HG03039 (cell line): Measurements from ENCODE around the gene ZSCAN30.

ENCODE experiments used
- ATAC-seq: cut with Tn5 transposase; IDR thresholded peaks from one replicate; pipeline ENCODE4 v1.9.1; 2021; ENCODE audit warnings: mild to moderate bottlenecking, moderate library complexity; ENCODE audit not compliant: unreplicated experiment

ZSCAN30 gene

DNA sequence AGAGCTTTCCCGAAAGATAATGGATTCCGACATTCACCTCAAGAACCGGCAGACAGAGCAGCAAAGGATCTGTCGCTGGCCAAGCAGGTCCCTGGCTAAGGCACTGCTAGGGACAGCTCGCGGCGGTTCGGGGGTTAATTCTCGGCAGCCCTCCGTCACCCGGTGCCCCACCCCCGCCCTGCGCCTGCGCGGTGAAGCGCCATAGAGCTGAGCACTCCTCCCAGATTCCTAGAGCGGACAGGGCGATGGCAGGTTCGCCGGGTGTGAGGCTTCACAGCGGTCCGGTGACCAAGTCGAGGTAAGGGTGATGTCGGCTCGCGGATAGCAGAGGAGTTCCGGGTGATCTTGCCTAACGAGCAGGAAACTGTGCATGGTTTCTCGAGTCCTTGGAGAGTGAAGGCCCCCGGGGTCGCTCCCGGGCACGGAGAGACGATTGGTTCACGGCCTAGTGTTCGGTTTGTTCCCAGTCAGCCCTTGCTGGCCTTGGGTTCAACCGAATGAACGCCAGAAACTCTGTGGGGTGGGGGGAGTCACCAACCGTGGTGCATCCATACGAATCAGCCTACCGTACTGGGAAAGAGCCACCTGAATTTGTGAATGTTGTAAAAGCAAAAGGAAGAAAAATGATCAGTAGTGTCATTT lies at the start of gene ZSCAN30:
TSS of gene ZSCAN30 (minus strand) at position 136 of the 642 bp plus-strand sequence. CDS start 25,877 bp downstream, outside the sequence.
- ATAC-seq = peak; percentile 83

DNA sequence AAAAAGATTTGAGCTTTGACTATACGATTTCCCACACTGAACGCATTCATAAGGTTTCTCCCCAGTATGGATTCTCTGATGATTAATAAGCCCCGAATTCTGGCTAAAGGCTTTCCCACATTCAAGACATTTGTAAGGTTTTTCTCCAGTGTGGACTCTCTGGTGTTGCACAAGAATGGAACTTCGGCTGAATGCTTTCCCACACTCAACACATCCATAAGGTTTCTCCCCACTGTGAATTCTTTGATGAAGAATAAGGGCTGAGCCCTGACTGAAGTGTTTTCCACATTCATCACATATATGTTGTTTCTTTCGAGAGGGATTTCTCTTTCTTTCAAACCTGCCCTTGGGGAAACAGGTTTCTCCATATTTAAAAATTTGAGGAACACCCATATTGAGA lies 47.3 kb upstream of the ZSCAN30 start:
- no peak for ATAC-seq

DNA sequence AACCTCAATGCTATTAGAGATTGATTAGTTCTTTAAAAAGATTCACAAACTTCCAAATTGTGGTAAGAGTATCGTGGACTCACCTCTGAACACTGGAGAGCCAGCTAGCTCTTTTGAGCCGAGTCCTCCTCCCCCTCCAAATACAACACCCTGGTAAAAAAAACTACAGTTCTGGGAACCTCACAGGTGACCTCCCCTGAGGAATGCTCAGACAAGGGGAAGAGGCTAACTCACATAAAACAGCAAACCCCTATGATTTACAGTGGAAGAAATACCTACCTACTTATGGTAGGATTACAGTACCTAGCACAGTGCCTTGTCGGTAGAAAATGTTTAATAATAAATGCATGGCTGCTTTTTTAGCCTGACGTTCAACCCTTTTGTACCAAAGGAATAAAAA lies 45.8 kb upstream of the ZSCAN30 start:
- no peak for ATAC-seq

DNA sequence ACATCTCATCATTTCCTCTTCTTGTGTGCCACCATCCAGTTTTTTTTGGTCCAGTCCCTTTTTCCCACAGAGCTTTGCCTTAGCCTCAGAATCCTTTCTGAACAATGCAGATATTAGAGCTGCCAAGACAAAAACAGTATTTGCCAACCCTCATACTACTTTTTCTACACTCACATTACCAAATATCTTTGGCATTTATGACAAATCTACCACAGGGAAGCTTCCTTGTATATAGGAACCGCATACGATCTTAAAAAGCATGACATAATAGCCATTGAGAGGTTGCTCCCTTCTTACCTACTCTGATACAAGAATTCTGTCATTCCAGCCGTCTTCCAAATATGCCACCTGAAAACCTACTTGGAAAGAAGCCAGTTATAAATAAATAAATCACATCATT lies 44.8 kb upstream of the ZSCAN30 start:
- ATAC-seq = no peak

GRCh38 chr18:35334212-35334611 lies 44.2 kb upstream of the ZSCAN30 start:
- ATAC-seq = no peak

GRCh38 chr18:35331367-35332087 lies 41.5 kb upstream of the ZSCAN30 start:
- ATAC-seq = no peak

DNA sequence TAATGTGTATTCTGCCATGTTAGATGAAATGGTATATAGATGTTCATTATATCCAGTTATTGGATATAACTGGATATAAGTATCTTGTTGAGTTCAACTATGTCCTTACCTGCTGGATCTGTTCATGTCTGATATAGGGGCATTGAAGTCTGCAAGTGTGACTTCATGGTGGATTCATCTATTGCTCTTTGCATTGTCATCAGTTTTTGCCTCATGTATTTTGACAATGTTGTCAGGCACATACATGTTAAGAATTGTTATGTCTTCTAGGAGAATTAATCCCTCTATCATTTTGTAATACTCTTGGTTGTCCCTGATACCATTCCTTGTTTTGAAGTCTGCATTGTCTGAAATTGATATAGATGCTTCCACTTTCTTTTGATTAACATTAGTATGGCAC lies 38.8 kb upstream of the ZSCAN30 start:
- no peak for ATAC-seq

DNA sequence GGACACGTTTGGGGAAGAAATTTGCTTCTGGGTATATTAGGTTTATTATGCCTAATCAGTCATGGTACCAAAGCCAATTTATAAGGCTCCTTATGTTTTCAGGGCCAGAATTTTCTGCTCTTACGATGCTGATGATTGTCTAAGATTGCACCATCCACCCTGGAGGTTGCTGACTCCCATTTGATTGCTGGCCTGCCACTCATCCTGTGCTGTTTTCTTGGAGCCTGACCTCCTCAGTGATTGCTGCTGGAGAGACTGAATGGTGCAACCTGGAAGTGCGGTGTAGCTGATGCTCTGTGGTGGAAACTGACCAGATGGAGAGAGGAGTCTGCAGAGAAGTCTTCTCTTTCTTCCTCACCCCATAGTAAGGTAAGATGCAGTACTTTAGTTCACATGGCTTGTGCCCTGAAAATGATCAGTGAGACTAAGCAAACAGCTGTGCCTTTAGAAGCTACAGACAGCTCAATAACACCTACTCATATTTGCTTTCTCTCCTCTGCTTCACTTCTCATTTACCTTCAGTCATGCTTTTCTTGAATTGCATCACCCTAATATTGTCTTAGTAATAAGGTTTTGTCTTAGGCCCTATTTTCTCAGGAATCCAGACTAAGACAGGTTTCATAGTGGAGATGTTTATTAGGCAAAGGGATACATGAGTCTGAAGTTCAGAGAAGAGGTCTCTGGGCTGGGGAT lies 36.8 kb upstream of the ZSCAN30 start:
- no peak for ATAC-seq

- ATAC-seq = no peak
Observed at GRCh38 chr18:35324926-35325655, 35.1 kb upstream of the ZSCAN30 start.

DNA sequence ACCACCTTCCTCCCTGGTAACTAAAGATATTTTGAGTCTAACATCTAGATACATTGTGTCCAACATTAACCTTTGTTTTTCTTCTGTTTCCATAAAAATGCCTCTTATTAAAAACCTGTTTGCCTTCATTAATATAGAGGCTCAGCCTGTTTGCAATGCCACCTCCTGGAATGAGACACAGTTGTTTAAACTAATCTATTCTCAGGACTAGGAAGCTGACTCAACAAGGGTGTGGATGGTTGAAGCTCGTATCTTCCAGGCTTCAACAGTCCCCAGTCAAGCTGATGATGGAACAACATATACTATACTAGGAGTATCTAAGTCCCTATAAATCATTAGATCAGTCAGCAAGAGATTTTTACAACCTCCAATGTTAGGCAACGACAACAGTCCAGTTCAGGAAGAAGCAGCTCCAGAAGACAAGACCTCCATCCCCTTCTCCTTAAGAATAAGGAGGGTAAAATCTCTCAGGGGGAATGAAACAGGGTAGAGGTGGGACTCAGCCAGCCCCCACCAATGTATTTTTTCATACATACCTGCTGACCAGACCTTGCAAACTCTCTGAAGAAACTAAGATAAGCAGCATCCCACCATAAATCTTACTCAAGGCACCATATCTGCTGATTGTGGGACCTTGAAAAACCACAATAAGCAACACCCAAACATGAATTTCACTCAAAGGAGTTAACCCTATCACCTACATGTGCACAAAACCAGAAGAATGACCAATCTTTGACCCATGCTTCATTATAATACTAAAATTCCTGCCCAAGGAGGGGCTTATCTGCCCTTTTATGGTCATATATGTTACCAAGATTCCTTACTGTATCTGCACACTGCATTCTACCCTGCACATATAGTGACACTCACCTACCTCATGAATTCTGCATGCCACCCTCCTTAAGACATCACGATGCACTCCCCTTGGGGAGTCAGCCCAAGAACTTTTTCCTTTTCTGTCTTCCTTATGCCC lies 32.7 kb upstream of the ZSCAN30 start:
- ATAC-seq = no peak

GRCh38 chr18:35311496-35311895 lies 21.5 kb upstream of the ZSCAN30 start:
- no peak for ATAC-seq

GRCh38 chr18:35306588-35307250 lies 16.7 kb upstream of the ZSCAN30 start:
- no peak for ATAC-seq

DNA sequence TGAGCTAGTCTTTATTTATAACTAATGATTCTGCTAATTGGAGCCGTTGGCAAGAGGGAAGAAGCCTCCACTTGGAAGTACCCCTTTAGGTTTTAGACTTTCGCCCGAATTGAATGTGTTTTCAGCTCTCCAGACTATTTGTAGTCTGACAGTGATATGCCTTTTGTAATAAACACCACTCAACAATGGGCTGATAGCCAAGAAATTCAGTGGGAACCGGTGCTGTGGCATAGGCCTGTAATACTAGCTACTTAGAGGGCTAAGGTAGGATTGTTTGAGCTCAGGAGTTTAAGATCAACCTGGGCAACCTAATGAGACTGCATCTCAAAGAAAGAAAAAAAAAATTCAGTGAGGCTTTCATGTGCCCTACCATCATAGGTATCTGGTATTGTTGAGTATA lies 13.6 kb upstream of the ZSCAN30 start:
- ATAC-seq = no peak

GRCh38 chr18:35296060-35296459 lies 6.0 kb upstream of the ZSCAN30 start:
- no peak for ATAC-seq

DNA sequence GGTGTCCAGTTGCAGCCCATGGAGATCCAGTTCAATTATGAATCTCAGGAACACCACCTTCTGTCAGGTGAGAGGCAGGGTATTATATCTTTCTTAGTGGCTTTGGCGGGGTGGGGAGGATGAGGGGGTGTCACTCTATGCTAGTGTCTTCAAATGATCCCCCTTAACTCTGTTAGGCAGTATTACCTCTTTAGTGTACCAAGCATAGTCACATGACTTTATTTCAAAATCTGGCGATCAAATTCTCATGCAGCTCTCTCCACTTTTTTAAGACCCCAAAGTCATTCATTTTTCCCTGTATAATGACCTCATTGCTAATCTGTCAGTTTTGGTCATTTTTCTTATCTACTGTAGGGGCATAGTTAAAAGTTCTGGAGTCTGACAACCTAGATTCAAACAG lies 1.1 kb upstream of the ZSCAN30 start:
- no peak for ATAC-seq

DNA sequence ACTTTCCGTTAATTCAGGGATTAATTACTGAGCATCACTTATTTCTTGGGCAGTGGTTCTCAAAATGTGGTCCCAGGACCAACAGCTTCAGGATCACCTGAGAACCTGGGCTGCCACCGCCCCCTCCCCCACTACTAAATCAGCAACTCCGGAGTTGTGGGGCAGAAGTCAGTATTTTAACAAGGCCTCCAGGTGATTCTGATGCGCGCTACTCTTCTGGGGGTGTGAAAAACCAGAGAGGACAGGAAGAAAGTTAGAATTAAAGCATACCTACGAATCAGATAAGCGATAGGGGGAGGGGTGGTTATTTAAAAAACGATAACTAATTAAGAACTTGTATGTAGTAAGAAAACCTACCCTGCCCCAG lies 319 bp downstream of the ZSCAN30 start:
- ATAC-seq = peak; percentile 29

DNA sequence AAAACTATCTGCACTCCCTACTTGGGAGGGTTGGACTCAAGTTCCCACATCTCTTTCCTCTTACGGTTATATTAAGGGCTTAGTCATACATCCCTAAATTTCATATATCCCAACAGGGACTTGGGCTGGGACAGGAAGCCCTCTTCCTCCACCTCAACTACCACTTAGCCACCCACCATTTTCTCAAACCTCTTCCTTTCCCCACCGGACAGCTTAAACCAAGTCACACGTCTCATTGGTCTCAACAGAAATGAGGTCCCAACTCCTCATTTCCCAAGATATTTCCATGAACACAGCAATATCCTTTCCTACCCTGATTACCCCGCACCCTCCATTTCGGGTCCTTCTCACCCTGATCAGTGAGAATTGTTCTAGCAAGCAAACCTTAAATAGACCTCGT lies 736 bp downstream of the ZSCAN30 start:
- no peak for ATAC-seq

DNA sequence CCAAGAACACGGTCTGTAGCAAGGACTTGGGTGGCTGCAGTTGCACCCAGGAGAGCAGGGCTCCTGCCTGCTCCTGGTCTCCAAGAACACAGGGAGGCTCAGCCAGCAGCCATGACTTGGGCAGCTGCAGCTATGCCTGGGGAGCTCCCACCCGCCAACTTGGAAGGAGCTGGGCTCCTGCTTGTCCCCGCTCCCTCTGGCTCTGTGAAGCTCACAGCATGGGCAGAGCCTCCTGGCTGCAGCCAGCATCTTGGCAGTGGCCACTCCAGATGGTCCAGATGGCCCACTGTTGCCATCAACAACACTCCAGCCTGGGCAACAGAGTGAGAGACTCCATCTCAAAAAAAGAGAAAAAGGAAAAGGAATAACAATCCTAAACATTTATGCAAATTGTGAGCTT lies 5.2 kb downstream of the ZSCAN30 start:
- ATAC-seq = no peak

DNA sequence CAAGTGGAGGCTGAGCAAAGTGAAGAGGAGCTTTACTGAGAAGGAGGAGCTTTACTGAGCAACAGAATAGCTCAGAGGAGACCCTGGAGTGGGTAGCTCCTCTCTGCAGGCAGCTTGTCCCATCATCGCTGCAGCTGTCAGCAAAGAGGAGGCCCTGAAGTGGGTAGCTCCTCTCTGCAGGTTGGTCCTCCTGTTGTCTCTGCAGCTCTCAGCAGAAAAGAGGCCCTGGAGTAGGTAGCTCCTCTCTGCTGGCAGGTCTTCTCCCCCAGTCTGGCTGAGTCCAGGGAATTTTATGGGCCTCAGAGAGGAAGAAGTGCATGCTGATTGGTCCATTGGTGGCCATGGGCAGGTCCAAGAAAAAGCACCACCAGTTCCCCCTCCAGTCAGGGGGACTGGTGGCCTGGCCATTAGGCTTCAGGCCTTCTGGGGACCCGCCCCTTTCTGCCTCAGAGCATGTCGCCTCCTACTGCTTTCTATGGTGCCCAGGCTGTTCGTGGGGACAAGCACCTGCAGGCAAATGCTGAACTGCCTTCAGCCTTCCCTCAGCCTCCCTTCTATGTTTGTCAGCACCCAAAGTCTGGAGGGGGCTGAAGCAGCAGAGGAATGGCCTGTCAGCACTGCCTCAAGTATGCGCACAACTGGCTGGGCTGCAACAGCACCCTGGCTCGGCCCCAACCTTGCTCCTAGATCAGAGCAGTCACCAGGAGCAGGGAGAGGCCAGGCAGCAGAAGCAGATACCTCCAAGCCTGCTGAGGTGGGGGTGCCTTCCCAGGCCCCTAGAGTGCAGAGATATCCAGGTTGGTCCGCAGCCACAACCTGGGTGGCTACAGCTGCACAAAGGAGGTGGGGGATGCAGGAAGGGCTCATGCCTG lies 5.9 kb downstream of the ZSCAN30 start:
- no peak for ATAC-seq
